PFSK-1 (cell line): ENCODE results near the gene PC.

Experiments used
- POLR2AphosphoS5 ChIP-seq: IDR thresholded peaks from 2 replicates; pipeline ENCODE4 v1.6.1; 2012; ENCODE audit warnings: low read depth, mild to moderate bottlenecking, control low read depth, low read length, moderate library complexity
- SIN3A ChIP-seq: IDR thresholded peaks from 2 replicates; pipeline ENCODE4 v1.6.1; 2012; ENCODE audit warnings: mild to moderate bottlenecking, low read length, moderate library complexity, borderline replicate concordance; ENCODE audit not compliant: insufficient read depth
- TAF1 ChIP-seq: IDR thresholded peaks from 2 replicates; pipeline ENCODE4 v1.6.1; 2012; ENCODE audit warnings: low read length, control low read depth, borderline replicate concordance; ENCODE audit not compliant: insufficient read depth

GRCh38 chr11:67002297-67002913 lies 44.2 kb upstream of the PC start:
- TF ChIP-seq TAF1 (no peak), POLR2AphosphoS5 (no peak), SIN3A (no peak)
